Measurements from ENCODE around the gene PCMT1. TPM values are rescaled to one million over a fixed set of nuclear protein-coding genes. Genes with fewer than 3 reads are reported as not detected.

The PCMT1 gene
- total and polyA plus RNA-seq, 2 donors, result 60.3 to 70.6 TPM

- H3K36me3 ChIP-seq (ENCODE audit: control insufficient read depth in 2 of 2, insufficient read depth in 2 of 2, low read length in 1 of 2), result peaks cover 1 to 2% of the 10 kb centered on the region in 2 donors
- no peaks in the 10 kb centered on the region for H3K9me3 ChIP-seq (ENCODE audit: control insufficient read depth in 2 of 2, insufficient read depth in 1 of 2, low read length in 1 of 2)
- peak within 1 kb of the TSS; percentile 80 to 89 for H3K4me3 ChIP-seq (ENCODE audit: low read length in 2 of 2)
- peak within 1 kb of the TSS; percentile 92 to 96 for H3K27ac ChIP-seq (ENCODE audit: low read depth in 1 of 2, low read length in 1 of 2)
- peaks cover 5 to 8% of the 10 kb centered on the region in 2 donors for H3K4me1 ChIP-seq (ENCODE audit: control insufficient read depth in 2 of 2, insufficient read depth in 2 of 2, low read length in 2 of 2)
- H3K27me3 ChIP-seq (ENCODE audit: control insufficient read depth in 2 of 2, insufficient read depth in 1 of 2, low read length in 1 of 2), result no peaks in the 10 kb centered on the region
- WGBS, result under 1% methylated on average over 82 of the region's 82 CpGs
- DNase-seq (ENCODE audit: low read depth in 6 of 9, low spot score in 9 of 9), result peak; percentile 63 to 93 (median 84)
Observed at GRCh38 chr6:149717588-149718458, 31.7 kb upstream of the PCMT1 start, which contains the start of gene LATS1. Gene LATS1 (minus strand): TSS chr6:149718101. CDS start chr6:149702126, 15,975 bp downstream.

DNA sequence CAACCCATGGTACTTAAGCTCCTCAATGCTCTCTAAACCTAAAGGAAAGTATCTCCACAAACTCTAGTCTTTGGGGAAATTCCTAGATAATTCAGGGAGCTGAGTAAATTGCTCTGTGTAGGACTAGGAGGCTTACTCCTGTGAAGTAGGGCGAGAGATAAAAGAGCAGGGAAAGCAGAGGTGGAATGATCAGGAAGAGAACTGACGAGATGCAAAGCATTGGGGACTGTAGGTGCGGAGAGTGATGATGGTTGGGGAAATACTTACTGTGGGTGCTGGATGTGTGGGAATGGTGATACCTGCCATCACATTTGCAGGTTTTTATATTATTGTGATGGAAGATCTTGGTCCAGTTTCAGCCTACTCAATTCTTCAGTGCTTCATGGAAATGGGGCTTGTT, 30.0 kb upstream of the PCMT1 start:
- DNase-seq (ENCODE audit: low read depth in 6 of 9, low spot score in 9 of 9), result no peak
- H3K4me1 ChIP-seq (ENCODE audit: control insufficient read depth in 2 of 2, insufficient read depth in 2 of 2, low read length in 2 of 2), result peaks cover 5 to 8% of the 10 kb centered on the region in 2 donors
- H3K4me3 ChIP-seq (ENCODE audit: low read length in 2 of 2), result no peak overlapping the region
- peaks cover 3 to 5% of the 10 kb centered on the region in 2 donors for H3K36me3 ChIP-seq (ENCODE audit: control insufficient read depth in 2 of 2, insufficient read depth in 2 of 2, low read length in 1 of 2)
- WGBS, result 98% methylated on average over 3 of the region's 3 CpGs
- no peak overlapping the region for H3K27ac ChIP-seq (ENCODE audit: low read depth in 1 of 2, low read length in 1 of 2)
- H3K27me3 ChIP-seq (ENCODE audit: control insufficient read depth in 2 of 2, insufficient read depth in 1 of 2, low read length in 1 of 2), result no peaks in the 10 kb centered on the region
- no peaks in the 10 kb centered on the region for H3K9me3 ChIP-seq (ENCODE audit: control insufficient read depth in 2 of 2, insufficient read depth in 1 of 2, low read length in 1 of 2)

DNA sequence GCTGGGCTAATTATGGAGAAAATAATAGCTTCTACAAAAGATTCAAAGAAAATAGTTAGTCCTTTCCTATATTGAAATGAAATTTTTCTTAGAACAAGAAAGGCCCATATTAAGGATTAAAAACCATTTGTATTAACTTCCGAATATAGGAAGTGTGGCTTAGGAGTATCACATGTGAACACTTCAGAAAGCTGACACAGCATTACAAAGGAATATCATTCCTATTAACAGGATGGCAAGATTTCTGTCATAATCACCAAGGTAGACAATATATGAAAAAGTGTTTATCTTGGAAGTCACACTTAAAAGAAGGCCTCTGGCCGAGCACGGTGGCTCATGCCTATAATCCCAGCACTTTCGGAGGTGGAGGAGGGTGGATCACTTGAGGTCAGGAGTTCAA, 26.3 kb upstream of the PCMT1 start:
- Histone ChIP-seq H3K27me3 (ENCODE audit: control insufficient read depth in 2 of 2, insufficient read depth in 1 of 2, low read length in 1 of 2) (no peaks in the 10 kb centered on the region), H3K36me3 (ENCODE audit: control insufficient read depth in 2 of 2, insufficient read depth in 2 of 2, low read length in 1 of 2) (peaks cover 7 to 14% of the 10 kb centered on the region in 2 donors), H3K4me3 (ENCODE audit: low read length in 2 of 2) (no peak overlapping the region), H3K9me3 (ENCODE audit: control insufficient read depth in 2 of 2, insufficient read depth in 1 of 2, low read length in 1 of 2) (no peaks in the 10 kb centered on the region), H3K4me1 (ENCODE audit: control insufficient read depth in 2 of 2, insufficient read depth in 2 of 2, low read length in 2 of 2) (peaks cover 0 to 6% of the 10 kb centered on the region in 2 donors), H3K27ac (ENCODE audit: low read depth in 1 of 2, low read length in 1 of 2) (no peak overlapping the region)
- no peak for DNase-seq (ENCODE audit: low read depth in 6 of 9, low spot score in 9 of 9)
- WGBS, result 97% methylated on average over 4 of the region's 4 CpGs

DNA sequence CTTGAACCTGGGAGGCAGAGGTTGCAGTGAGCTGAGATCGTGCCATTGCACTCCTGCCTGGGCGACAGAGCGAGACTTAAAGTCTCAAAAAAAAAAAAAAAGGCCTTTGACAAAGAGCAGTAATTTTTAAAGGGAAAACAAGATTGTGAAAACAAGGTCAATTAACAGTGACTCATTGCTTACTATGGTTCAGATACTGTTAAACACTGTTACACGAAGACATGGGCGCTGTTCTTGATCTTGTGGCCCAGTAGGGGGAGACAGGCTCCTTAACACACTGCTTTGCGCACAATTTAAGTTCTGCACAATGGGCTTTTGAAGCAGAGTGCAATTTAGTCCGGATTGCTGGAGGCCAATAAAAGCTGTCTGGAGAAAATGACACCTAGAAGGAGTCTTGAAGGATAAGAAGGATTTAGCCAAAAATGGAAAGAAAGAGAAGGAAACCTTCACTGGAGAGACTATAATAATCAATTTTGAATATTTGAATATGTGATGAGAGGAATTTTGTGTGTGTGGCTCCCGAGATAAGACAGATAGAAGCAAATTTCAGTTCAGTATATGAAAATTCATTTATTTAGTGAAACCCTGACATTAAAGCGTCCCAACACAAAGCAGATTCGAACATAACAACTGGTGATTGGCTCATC, 25.6 kb upstream of the PCMT1 start:
- H3K4me3 ChIP-seq (ENCODE audit: low read length in 2 of 2), result no peak overlapping the region
- H3K27ac ChIP-seq (ENCODE audit: low read depth in 1 of 2, low read length in 1 of 2), result no peak overlapping the region
- no peaks in the 10 kb centered on the region for H3K9me3 ChIP-seq (ENCODE audit: control insufficient read depth in 2 of 2, insufficient read depth in 1 of 2, low read length in 1 of 2)
- peak in 4 of 9 donors; percentile 34 to 67 (median 41) for DNase-seq (ENCODE audit: low read depth in 6 of 9, low spot score in 9 of 9)
- no peaks in the 10 kb centered on the region for H3K27me3 ChIP-seq (ENCODE audit: control insufficient read depth in 2 of 2, insufficient read depth in 1 of 2, low read length in 1 of 2)
- H3K4me1 ChIP-seq (ENCODE audit: control insufficient read depth in 2 of 2, insufficient read depth in 2 of 2, low read length in 2 of 2), result peaks cover 0 to 7% of the 10 kb centered on the region in 2 donors
- WGBS, result 86% methylated on average over 10 of the region's 10 CpGs
- H3K36me3 ChIP-seq (ENCODE audit: control insufficient read depth in 2 of 2, insufficient read depth in 2 of 2, low read length in 1 of 2), result peaks cover 11 to 14% of the 10 kb centered on the region in 2 donors

GRCh38 chr6:149725785-149726184, 23.8 kb upstream of the PCMT1 start:
- Histone ChIP-seq H3K4me1 (ENCODE audit: control insufficient read depth in 2 of 2, insufficient read depth in 2 of 2, low read length in 2 of 2) (peaks cover 0 to 11% of the 10 kb centered on the region in 2 donors), H3K9me3 (ENCODE audit: control insufficient read depth in 2 of 2, insufficient read depth in 1 of 2, low read length in 1 of 2) (no peaks in the 10 kb centered on the region), H3K27me3 (ENCODE audit: control insufficient read depth in 2 of 2, insufficient read depth in 1 of 2, low read length in 1 of 2) (no peaks in the 10 kb centered on the region), H3K4me3 (ENCODE audit: low read length in 2 of 2) (no peak overlapping the region), H3K36me3 (ENCODE audit: control insufficient read depth in 2 of 2, insufficient read depth in 2 of 2, low read length in 1 of 2) (peaks cover 25 to 32% of the 10 kb centered on the region in 2 donors), H3K27ac (ENCODE audit: low read depth in 1 of 2, low read length in 1 of 2) (no peak overlapping the region)
- no peak for DNase-seq (ENCODE audit: low read depth in 6 of 9, low spot score in 9 of 9)
- 95% methylated on average over 3 of the region's 3 CpGs for WGBS

DNA sequence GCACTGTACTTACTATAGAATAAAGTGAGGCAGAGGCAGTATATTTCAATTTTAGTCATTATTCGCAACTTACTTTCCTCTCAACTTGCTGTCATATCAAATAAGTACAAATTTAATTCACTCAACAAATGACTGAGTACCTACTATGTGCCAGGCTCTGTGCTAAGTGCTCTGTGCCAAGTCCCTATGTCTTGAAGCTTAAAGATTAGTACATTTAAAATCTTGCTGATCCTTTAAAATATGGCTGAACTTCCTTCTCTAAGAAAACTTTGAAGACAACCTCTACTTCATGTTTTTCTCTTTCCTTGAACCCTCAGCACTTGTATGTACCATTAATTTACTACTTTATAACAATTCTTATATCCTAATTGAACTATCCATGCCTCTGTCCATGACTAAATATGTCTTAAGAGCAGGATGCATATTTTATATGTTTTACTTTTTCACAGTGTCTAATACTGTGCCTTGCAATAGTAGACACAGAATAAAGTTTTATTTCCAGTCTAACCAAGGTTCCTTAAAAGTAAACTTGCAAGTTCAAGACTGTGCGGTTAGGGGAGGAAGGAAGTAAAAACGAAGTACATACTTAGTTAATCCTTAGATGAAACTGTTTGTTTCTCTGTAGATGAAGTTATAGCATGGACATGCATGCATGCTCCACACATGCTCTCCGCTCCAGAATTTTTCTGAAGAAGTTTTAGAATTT, 21.6 kb upstream of the PCMT1 start:
- Histone ChIP-seq H3K4me3 (ENCODE audit: low read length in 2 of 2) (no peak overlapping the region), H3K27ac (ENCODE audit: low read depth in 1 of 2, low read length in 1 of 2) (peak overlapping the region in 1 of 2 donors; percentile 8), H3K27me3 (ENCODE audit: control insufficient read depth in 2 of 2, insufficient read depth in 1 of 2, low read length in 1 of 2) (no peaks in the 10 kb centered on the region), H3K4me1 (ENCODE audit: control insufficient read depth in 2 of 2, insufficient read depth in 2 of 2, low read length in 2 of 2) (peaks cover 0 to 11% of the 10 kb centered on the region in 2 donors), H3K9me3 (ENCODE audit: control insufficient read depth in 2 of 2, insufficient read depth in 1 of 2, low read length in 1 of 2) (no peaks in the 10 kb centered on the region), H3K36me3 (ENCODE audit: control insufficient read depth in 2 of 2, insufficient read depth in 2 of 2, low read length in 1 of 2) (peaks cover 30 to 45% of the 10 kb centered on the region in 2 donors)
- DNase-seq (ENCODE audit: low read depth in 6 of 9, low spot score in 9 of 9), result peak in 4 of 9 donors; percentile 19 to 56 (median 28)
- whole genome bisulfite sequencing, result 53% methylated on average over 4 of the region's 4 CpGs

DNA sequence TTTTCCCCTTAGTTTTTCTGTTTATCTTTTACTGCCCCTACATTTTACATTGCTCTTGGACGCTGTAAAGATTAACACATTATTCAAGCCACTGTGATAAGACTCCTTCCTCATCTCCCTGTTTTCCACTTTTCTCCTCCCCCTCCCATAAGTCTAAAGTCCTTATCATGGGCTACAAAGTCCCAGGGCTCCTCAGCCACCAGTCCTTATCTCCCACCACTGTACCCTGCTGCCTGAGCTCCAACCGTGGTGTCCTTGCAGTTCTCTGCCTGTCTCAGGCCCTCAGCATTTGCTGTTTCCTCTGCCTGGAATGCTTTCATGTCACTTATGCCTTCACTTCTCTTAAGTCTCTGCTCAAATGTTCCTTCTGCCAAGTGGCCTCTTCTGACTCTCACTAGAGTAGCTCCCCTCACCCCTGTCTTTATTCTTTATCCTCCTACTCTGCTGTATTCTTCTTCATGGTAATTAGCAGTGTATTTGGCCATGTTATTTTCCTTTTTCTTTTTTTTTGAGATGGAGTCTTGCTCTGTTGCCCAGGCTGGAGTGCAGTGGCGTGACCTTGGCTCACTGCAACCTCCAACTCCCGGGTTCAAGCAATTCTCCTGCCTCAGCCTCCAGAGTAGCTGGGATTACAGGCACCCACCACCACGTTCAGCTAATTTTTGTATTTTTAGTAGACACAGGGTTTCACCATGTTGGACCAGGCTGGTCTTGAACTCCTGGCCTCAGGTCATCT, 20.9 kb upstream of the PCMT1 start:
- Histone ChIP-seq H3K4me1 (ENCODE audit: control insufficient read depth in 2 of 2, insufficient read depth in 2 of 2, low read length in 2 of 2) (peaks cover 0 to 11% of the 10 kb centered on the region in 2 donors), H3K36me3 (ENCODE audit: control insufficient read depth in 2 of 2, insufficient read depth in 2 of 2, low read length in 1 of 2) (peaks cover 28 to 48% of the 10 kb centered on the region in 2 donors), H3K4me3 (ENCODE audit: low read length in 2 of 2) (no peak overlapping the region), H3K9me3 (ENCODE audit: control insufficient read depth in 2 of 2, insufficient read depth in 1 of 2, low read length in 1 of 2) (no peaks in the 10 kb centered on the region), H3K27me3 (ENCODE audit: control insufficient read depth in 2 of 2, insufficient read depth in 1 of 2, low read length in 1 of 2) (no peaks in the 10 kb centered on the region), H3K27ac (ENCODE audit: low read depth in 1 of 2, low read length in 1 of 2) (peak overlapping the region in 1 of 2 donors; percentile 8)
- 72% methylated on average over 5 of the region's 5 CpGs for whole genome bisulfite sequencing
- peak in 2 of 9 donors; percentile 5 to 29 for DNase-seq (ENCODE audit: low read depth in 6 of 9, low spot score in 9 of 9)

- Histone ChIP-seq H3K4me1 (ENCODE audit: control insufficient read depth in 2 of 2, insufficient read depth in 2 of 2, low read length in 2 of 2) (peaks cover 0 to 11% of the 10 kb centered on the region in 2 donors), H3K4me3 (ENCODE audit: low read length in 2 of 2) (no peak overlapping the region), H3K27ac (ENCODE audit: low read depth in 1 of 2, low read length in 1 of 2) (no peak overlapping the region), H3K27me3 (ENCODE audit: control insufficient read depth in 2 of 2, insufficient read depth in 1 of 2, low read length in 1 of 2) (no peaks in the 10 kb centered on the region), H3K9me3 (ENCODE audit: control insufficient read depth in 2 of 2, insufficient read depth in 1 of 2, low read length in 1 of 2) (no peaks in the 10 kb centered on the region), H3K36me3 (ENCODE audit: control insufficient read depth in 2 of 2, insufficient read depth in 2 of 2, low read length in 1 of 2) (peaks cover 30 to 47% of the 10 kb centered on the region in 2 donors)
- 96% methylated on average over 8 of the region's 8 CpGs for WGBS
- no peak for DNase-seq (ENCODE audit: low read depth in 6 of 9, low spot score in 9 of 9)
Observed at GRCh38 chr6:149729824-149730223, 19.7 kb upstream of the PCMT1 start.
